ENCODE measurements around the gene FAM72B. TPM values are rescaled to one million over a fixed set of nuclear protein-coding genes. Genes with fewer than 3 reads are reported as not detected.
"Not testable (repeated sequence)": the region's sequence is repeated elsewhere in the genome, so short reads cannot be mapped to it uniquely, and the experiment has no call there.

Gene FAM72B
- total and polyA plus RNA-seq, 2 experiments from 2014 or later, result 16.0 to 22.8 TPM

DNA sequence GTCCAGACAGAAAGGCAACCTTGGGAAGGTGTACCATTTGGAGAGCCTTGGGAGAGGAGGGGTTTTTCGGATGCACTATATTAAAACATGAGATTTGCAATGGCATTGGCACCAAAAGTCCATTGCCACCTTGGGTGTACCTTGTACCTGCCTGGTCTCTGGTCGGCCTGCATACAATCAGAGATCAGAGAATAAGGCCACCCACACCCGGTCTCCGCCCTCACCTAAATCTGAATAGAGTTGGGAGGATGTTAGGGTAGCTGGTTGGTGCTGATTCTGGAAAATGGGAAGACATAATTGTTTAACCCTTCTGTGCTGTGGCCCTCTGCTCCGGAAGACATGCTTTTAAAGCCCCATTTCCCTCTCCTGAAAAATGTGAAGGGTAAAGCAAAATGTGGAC is 3.8 kb upstream of the FAM72B start:
- not testable (repeated sequence) for H3K36me3 Mint-ChIP-seq (ENCODE audit: low read depth); H3K27me3 Mint-ChIP-seq (ENCODE audit: insufficient read depth, low read depth, poor library complexity); DNase-seq (ENCODE audit: low spot score); H3K27ac ChIP-seq (ENCODE audit: low read depth); H3K27ac Mint-ChIP-seq; H3F3A ChIP-seq (replicated peaks; ENCODE audit: low read depth); H3K27me3 ChIP-seq (ENCODE audit: insufficient read depth); H3K36me3 ChIP-seq (ENCODE audit: insufficient read depth); H4K20me1 ChIP-seq (replicated peaks; ENCODE audit: insufficient read depth); ATAC-seq; H3K79me2 ChIP-seq (replicated peaks; ENCODE audit: insufficient read depth); H3K4me1 Mint-ChIP-seq; H3K9me2 ChIP-seq (ENCODE audit: insufficient read depth); H3K4me1 ChIP-seq (ENCODE audit: insufficient read depth); H3K9me3 Mint-ChIP-seq; H2AFZ ChIP-seq
- H3K4me3 ChIP-seq, result 0 out of 2 replicates have a peak overlapping the region, but pooled peaks have one; percentile 26
- H3K4me2 ChIP-seq, result peak overlapping the region; percentile 57; the same call in 1 of the 2 replicates
- peak overlapping the region; percentile 57 for H3K4me3 Mint-ChIP-seq

DNA sequence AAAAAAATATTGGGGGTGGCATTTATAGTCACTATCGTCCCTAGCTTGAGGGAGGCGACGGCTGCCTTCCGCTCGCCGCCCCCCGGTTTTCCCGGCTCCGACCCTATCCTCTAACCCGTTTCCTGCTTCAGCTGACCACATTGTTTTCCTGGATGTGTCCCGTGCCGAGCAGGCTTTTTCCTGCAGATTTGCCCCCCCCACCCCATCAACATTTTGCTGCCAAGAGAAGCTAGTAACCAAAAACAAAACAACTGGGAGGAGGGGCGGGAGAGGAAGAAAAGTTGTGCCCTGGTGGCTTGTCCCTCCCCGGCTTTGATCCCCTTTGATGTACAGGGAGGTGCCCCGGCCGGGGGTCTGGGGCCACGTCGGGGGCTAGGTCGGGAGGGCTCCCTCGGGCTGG is 2.1 kb upstream of the FAM72B start:
- peak overlapping the region; percentile 78 for H3K4me3 Mint-ChIP-seq
- H3K4me3 ChIP-seq, result 0 out of 2 replicates have a peak overlapping the region, but pooled peaks have one; percentile 34
- not testable (repeated sequence) for H3K79me2 ChIP-seq (replicated peaks; ENCODE audit: insufficient read depth); H3K4me1 Mint-ChIP-seq; H3K27ac Mint-ChIP-seq; H3K4me2 ChIP-seq; H3K36me3 Mint-ChIP-seq (ENCODE audit: low read depth); DNase-seq (ENCODE audit: low spot score); H3K9me2 ChIP-seq (ENCODE audit: insufficient read depth); H4K20me1 ChIP-seq (replicated peaks; ENCODE audit: insufficient read depth); H3K9me3 Mint-ChIP-seq; ATAC-seq; H2AFZ ChIP-seq; H3F3A ChIP-seq (replicated peaks; ENCODE audit: low read depth); H3K27me3 Mint-ChIP-seq (ENCODE audit: insufficient read depth, low read depth, poor library complexity); H3K4me1 ChIP-seq (ENCODE audit: insufficient read depth); H3K27ac ChIP-seq (ENCODE audit: low read depth); H3K36me3 ChIP-seq (ENCODE audit: insufficient read depth); H3K27me3 ChIP-seq (ENCODE audit: insufficient read depth)

DNA sequence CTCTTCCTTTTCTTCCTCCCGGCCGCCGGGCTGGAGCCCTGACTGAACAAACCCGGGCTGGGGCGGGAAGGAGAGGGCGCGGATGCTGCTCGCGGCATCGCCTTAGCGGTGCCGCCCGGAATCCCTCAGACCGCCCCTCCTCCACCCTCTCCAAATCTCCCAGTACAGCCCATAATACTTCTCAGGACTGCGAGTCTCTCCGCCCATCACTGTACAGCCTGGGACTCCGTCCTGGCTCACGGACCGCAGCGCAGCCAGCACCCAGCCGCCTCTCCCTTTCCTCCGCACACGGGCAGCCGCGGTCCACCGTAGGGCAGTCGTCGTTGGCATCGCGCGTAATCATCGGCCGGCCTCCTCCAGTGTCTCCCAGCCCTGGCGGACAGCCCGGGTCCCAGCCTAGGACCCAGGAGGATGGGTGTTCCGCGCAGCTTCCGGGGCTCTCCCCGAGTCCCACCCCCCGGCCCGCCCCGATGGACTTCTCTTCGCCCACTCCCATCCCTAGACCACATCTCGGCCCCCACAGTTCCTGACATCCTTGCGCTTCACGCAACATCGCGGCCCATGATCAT is 1.1 kb upstream of the FAM72B start:
- H3K36me3 Mint-ChIP-seq (ENCODE audit: low read depth); H3K4me1 Mint-ChIP-seq; H3K4me2 ChIP-seq; H2AFZ ChIP-seq; H3K36me3 ChIP-seq (ENCODE audit: insufficient read depth); DNase-seq (ENCODE audit: low spot score); H3K27me3 Mint-ChIP-seq (ENCODE audit: insufficient read depth, low read depth, poor library complexity); H3K27ac ChIP-seq (ENCODE audit: low read depth); H3K9me2 ChIP-seq (ENCODE audit: insufficient read depth); H4K20me1 ChIP-seq (replicated peaks; ENCODE audit: insufficient read depth); H3F3A ChIP-seq (replicated peaks; ENCODE audit: low read depth); H3K9me3 Mint-ChIP-seq; H3K27ac Mint-ChIP-seq; H3K27me3 ChIP-seq (ENCODE audit: insufficient read depth); H3K4me1 ChIP-seq (ENCODE audit: insufficient read depth); H3K79me2 ChIP-seq (replicated peaks; ENCODE audit: insufficient read depth): not testable (repeated sequence)
- peak overlapping the region; percentile 32; the same call in 1 of the 2 replicates for H3K4me3 ChIP-seq
- H3K4me3 Mint-ChIP-seq, result peak overlapping the region; percentile 77; the same call in 2 of the 3 replicates
- ATAC-seq, result peak; percentile 4

DNA sequence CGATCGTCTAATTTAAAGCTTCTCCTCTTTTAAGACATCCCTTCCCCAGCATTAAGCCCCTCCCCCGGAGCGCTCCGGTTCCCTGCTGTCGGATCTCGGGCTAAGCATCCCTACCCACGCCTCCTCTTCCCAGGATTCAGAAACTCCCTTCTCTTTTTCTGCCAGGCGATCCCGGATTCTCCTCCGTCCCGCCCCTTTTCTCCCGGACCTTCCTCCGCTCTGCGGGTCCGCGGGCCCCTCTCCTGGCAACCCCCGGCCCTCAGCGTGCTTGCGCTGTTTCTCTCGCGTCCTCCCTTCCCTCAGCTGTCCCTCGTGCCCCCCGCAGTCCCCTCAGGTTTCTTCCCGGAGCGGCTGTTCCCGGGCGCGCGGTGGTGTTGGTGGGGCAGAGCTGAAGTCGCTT is 273 bp downstream of the FAM72B start:
- not testable (repeated sequence) for H3K4me1 ChIP-seq (ENCODE audit: insufficient read depth); H3K36me3 Mint-ChIP-seq (ENCODE audit: low read depth); H3K4me1 Mint-ChIP-seq; H3K79me2 ChIP-seq (replicated peaks; ENCODE audit: insufficient read depth); H2AFZ ChIP-seq; H3K27me3 ChIP-seq (ENCODE audit: insufficient read depth); H3K27me3 Mint-ChIP-seq (ENCODE audit: insufficient read depth, low read depth, poor library complexity); H4K20me1 ChIP-seq (replicated peaks; ENCODE audit: insufficient read depth); H3K27ac ChIP-seq (ENCODE audit: low read depth); H3K27ac Mint-ChIP-seq; H3K36me3 ChIP-seq (ENCODE audit: insufficient read depth); H3K9me2 ChIP-seq (ENCODE audit: insufficient read depth); H3F3A ChIP-seq (replicated peaks; ENCODE audit: low read depth); H3K9me3 Mint-ChIP-seq
- DNase-seq (ENCODE audit: low spot score) (peak; percentile 18), ATAC-seq (peak; percentile 6)
- peak overlapping the region; percentile 65 for H3K4me3 ChIP-seq
- H3K4me2 ChIP-seq, result peak overlapping the region; percentile 69; the same call in 1 of the 2 replicates
- peak overlapping the region; percentile 64; the same call in 2 of the 3 replicates for H3K4me3 Mint-ChIP-seq

DNA sequence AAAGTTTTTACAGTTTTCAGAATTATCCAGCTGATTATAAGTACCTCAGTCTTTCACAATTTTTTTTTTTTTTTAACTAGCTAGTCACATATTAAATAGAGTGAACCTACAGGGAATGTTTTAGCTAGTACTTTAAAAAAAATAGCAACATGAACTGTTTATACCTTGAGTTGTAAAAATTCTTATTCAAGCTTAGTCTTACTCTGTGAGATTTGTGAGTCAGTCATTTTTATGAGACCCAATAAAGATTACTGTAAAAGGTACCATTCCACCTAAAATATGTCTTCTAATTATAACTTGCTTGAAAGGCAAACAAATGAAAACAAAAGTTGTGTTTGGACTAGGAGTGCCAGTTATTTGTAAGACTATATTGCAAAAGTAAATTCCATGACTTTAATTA is 5.9 kb downstream of the FAM72B start:
- H3K79me2 ChIP-seq (replicated peaks; ENCODE audit: insufficient read depth); H3K4me1 ChIP-seq (ENCODE audit: insufficient read depth); H3K27me3 ChIP-seq (ENCODE audit: insufficient read depth); H3K36me3 Mint-ChIP-seq (ENCODE audit: low read depth); H3K9me3 Mint-ChIP-seq; H2AFZ ChIP-seq; H3K27me3 Mint-ChIP-seq (ENCODE audit: insufficient read depth, low read depth, poor library complexity); H3K9me2 ChIP-seq (ENCODE audit: insufficient read depth); H3K36me3 ChIP-seq (ENCODE audit: insufficient read depth); H3K4me3 ChIP-seq; H3K4me2 ChIP-seq; H4K20me1 ChIP-seq (replicated peaks; ENCODE audit: insufficient read depth); H3K4me1 Mint-ChIP-seq; DNase-seq (ENCODE audit: low spot score); H3K27ac ChIP-seq (ENCODE audit: low read depth); H3F3A ChIP-seq (replicated peaks; ENCODE audit: low read depth); H3K27ac Mint-ChIP-seq; ATAC-seq; H3K4me3 Mint-ChIP-seq: not testable (repeated sequence)

DNA sequence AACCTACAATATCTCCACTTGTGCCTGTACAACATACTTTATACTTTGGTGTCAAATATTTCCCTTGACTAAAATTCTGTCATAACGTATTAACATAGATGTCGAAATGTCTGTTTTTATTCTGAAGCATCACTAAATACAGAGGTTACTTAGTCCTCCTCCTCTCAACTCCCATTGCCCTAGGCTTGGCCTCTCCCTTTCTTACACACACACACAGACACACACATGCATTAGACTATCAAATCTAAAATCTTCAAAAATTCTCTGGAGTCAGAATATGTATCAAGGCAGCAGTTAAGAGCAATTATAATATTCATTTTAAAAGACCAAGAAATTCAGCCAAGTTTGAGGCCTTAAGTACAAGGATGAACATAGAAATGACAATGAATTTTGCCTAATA is 7.5 kb downstream of the FAM72B start:
- H3K36me3 ChIP-seq (ENCODE audit: insufficient read depth); H3K9me3 Mint-ChIP-seq; H3K4me1 Mint-ChIP-seq; H3K36me3 Mint-ChIP-seq (ENCODE audit: low read depth); H3F3A ChIP-seq (replicated peaks; ENCODE audit: low read depth); H3K9me2 ChIP-seq (ENCODE audit: insufficient read depth); H2AFZ ChIP-seq; H3K27ac ChIP-seq (ENCODE audit: low read depth); H3K4me1 ChIP-seq (ENCODE audit: insufficient read depth); H3K4me3 ChIP-seq; ATAC-seq; H3K27ac Mint-ChIP-seq; DNase-seq (ENCODE audit: low spot score); H4K20me1 ChIP-seq (replicated peaks; ENCODE audit: insufficient read depth); H3K27me3 ChIP-seq (ENCODE audit: insufficient read depth); H3K4me2 ChIP-seq; H3K4me3 Mint-ChIP-seq; H3K79me2 ChIP-seq (replicated peaks; ENCODE audit: insufficient read depth); H3K27me3 Mint-ChIP-seq (ENCODE audit: insufficient read depth, low read depth, poor library complexity): not testable (repeated sequence)

DNA sequence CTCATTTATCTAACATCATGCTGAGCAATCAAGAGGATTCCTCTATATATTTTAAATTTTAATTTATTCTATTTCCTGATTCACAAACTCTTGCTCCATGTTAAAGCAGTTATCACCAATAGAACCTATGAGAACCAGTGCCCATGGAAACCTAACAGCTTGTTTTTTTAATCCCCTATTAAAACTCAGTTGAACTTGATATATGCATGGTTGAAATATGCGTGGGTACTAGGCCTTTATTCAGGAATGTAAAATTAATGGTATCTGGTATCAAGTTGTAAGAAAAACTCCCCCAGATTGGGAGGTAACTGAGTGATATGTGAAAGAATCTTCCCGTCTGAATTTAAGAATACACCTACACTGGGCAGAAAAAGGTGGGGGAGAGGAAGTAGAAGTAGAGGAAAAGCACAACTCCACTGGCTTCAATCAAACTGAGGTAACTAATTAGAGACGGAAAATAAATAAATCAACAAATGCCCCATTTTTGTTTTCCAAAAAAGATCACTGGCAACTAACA is 15.9 kb downstream of the FAM72B start:
- H3F3A ChIP-seq (replicated peaks; ENCODE audit: low read depth); H3K9me3 Mint-ChIP-seq; H3K36me3 ChIP-seq (ENCODE audit: insufficient read depth); H3K9me2 ChIP-seq (ENCODE audit: insufficient read depth); H3K4me1 ChIP-seq (ENCODE audit: insufficient read depth); H3K79me2 ChIP-seq (replicated peaks; ENCODE audit: insufficient read depth); H4K20me1 ChIP-seq (replicated peaks; ENCODE audit: insufficient read depth); ATAC-seq; H3K4me1 Mint-ChIP-seq; H2AFZ ChIP-seq; H3K27ac Mint-ChIP-seq; H3K4me3 Mint-ChIP-seq; H3K36me3 Mint-ChIP-seq (ENCODE audit: low read depth); H3K4me2 ChIP-seq; H3K27ac ChIP-seq (ENCODE audit: low read depth); H3K27me3 Mint-ChIP-seq (ENCODE audit: insufficient read depth, low read depth, poor library complexity); H3K4me3 ChIP-seq; DNase-seq (ENCODE audit: low spot score); H3K27me3 ChIP-seq (ENCODE audit: insufficient read depth): not testable (repeated sequence)

All from GM23338 (cell line).